ENCODE data around the gene WDFY1.
A peak's percentile ranks its signal among the peaks of the same experiment; 100 is the strongest.

The WDFY1 gene

DNA sequence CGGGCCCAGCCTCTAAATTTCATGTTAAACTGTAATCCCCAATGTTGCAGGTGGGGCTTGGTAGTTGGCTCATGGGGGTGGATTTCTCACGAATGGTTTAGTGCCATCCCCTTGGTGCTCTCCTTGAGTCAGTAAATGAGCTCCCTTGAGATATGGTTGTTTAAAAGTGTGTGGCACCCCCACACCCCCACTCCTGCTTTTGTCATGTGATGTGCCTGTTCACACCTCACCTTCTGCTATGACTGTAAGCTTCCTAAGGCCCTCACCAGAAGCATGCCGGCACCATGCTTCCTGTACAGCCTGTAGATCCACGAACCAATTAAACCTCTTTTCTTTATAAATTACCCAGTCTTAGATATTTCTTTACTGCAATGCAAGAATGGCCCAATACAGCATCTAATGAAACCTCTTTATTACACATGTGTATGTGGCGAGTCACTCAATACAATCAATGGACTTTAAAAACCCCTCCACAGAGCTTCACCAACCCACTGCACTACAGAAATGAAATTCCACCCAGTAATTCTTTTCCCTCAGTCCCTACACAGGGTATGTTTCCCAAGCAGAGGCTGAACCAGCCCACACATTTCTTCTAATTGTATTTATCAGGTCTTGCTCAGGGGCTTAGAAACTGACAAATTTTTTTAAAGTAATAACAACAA lies 47.3 kb downstream of the WDFY1 start:
- H3K36me3 ChIP-seq (ENCODE audit: insufficient read depth, low read length): peaks cover 14% of the 10 kb centered on the region
- no peak overlapping the region for H3K27ac ChIP-seq (ENCODE audit: low read depth, low read length)
- H3K27me3 ChIP-seq (ENCODE audit: insufficient read depth, low read length): no peaks in the 10 kb centered on the region
- no peaks in the 10 kb centered on the region for H3K79me2 ChIP-seq (ENCODE audit: control insufficient read depth, insufficient read depth, low read length, unreplicated experiment)
- H3K4me1 ChIP-seq (ENCODE audit: control insufficient read depth, insufficient read depth, low read length, unreplicated experiment): peaks cover 19% of the 10 kb centered on the region
- no peak overlapping the region for H2AFZ ChIP-seq (ENCODE audit: low read length, unreplicated experiment)
- H3K4me3 ChIP-seq (ENCODE audit: low read depth, low read length): no peak overlapping the region

DNA sequence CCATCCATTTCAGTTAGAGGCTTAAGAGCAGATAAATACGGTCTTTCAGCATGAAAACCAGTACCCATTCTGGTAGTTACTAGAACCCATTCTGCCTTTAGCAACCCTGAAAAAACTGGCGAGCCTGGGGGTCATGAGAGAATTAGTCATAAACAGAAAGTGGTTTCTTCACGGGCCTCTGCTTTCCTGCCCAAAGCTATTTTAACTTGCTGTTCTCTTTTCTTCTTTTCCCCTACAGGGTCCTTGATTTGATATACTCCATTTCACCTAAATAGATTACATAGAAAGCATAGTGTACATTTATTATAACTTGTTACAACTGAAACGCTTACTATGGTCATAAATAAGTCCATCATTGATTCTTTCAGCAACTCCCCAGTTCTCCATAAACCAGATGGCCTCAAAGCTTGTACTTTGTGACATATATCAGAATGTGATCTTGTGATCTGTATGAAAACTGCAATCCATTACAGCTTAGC lies 48.3 kb downstream of the WDFY1 start:
- Histone ChIP-seq H3K27ac (ENCODE audit: low read depth, low read length) (peak overlapping the region; percentile 43; the same call in 1 of the 2 replicates), H3K27me3 (ENCODE audit: insufficient read depth, low read length) (no peaks in the 10 kb centered on the region), H3K4me1 (ENCODE audit: control insufficient read depth, insufficient read depth, low read length, unreplicated experiment) (peaks cover 19% of the 10 kb centered on the region), H2AFZ (ENCODE audit: low read length, unreplicated experiment) (no peak overlapping the region), H3K36me3 (ENCODE audit: insufficient read depth, low read length) (peaks cover 14% of the 10 kb centered on the region), H3K79me2 (ENCODE audit: control insufficient read depth, insufficient read depth, low read length, unreplicated experiment) (no peaks in the 10 kb centered on the region), H3K4me3 (ENCODE audit: low read depth, low read length) (no peak overlapping the region)

DNA sequence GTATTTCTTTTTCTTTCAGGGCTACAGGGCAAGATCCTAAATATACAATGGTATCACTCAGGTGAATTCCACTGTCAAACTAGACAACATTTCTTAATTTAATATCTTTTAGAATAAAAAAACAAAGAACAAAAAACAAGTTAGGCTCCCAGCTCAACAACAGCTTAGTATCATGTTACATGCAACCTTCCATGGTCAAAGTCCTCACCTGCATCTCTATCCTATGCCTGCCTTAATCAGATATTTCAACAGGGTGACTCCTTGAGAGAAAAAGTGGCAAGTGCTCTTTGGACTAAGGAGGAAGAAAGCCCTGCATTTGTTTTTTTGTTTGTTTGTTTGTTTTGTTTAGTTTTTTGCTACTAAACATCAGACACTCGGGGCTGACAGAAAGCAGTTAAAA lies 50.2 kb downstream of the WDFY1 start:
- Histone ChIP-seq H3K4me1 (ENCODE audit: control insufficient read depth, insufficient read depth, low read length, unreplicated experiment) (peaks cover 19% of the 10 kb centered on the region), H3K36me3 (ENCODE audit: insufficient read depth, low read length) (peaks cover 23% of the 10 kb centered on the region), H2AFZ (ENCODE audit: low read length, unreplicated experiment) (no peak overlapping the region), H3K27ac (ENCODE audit: low read depth, low read length) (no peak overlapping the region), H3K79me2 (ENCODE audit: control insufficient read depth, insufficient read depth, low read length, unreplicated experiment) (no peaks in the 10 kb centered on the region), H3K4me3 (ENCODE audit: low read depth, low read length) (no peak overlapping the region), H3K27me3 (ENCODE audit: insufficient read depth, low read length) (no peaks in the 10 kb centered on the region)

DNA sequence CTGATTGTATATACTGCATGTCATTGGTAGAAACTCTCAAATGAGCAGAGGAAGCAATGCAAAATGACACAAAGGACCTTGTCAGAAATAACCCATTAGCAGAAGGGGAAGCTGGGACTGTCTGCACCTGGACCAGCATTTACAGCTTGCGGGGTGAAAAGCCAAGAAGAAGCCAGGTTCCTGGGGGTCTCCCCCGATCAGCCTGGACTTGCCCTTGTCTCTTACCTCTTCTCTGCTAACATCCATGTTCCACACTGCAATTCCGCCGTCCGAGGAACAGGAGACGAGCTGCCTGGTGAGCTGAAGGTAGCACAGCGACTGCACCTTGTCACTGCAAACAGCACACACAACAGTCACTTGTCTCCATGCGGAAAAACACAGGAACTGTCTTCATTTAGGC lies 51.1 kb downstream of the WDFY1 start:
- H3K36me3 ChIP-seq (ENCODE audit: insufficient read depth, low read length): peaks cover 31% of the 10 kb centered on the region
- no peaks in the 10 kb centered on the region for H3K27me3 ChIP-seq (ENCODE audit: insufficient read depth, low read length)
- H2AFZ ChIP-seq (ENCODE audit: low read length, unreplicated experiment): no peak overlapping the region
- H3K79me2 ChIP-seq (ENCODE audit: control insufficient read depth, insufficient read depth, low read length, unreplicated experiment): no peaks in the 10 kb centered on the region
- no peak overlapping the region for H3K27ac ChIP-seq (ENCODE audit: low read depth, low read length)
- peaks cover 19% of the 10 kb centered on the region for H3K4me1 ChIP-seq (ENCODE audit: control insufficient read depth, insufficient read depth, low read length, unreplicated experiment)
- H3K4me3 ChIP-seq (ENCODE audit: low read depth, low read length): no peak overlapping the region

DNA sequence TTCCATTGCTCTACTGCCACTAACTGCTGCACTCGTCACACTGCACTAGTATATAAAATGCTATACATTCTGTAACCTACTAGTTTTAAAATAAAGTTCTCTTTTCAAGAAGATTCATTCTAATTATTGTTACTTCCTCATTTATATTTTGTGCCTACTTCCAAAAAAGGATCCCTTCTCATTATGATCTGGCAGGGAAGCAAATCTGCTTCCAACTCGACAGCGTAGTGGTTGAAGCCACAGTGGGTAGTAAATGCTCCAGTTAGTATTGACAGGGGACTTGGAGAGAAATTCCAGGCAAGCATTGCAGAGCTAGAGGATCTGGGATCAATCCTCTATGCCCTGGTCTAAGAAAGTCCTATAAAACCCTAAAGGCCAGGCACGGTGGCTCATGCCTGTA lies 54.4 kb downstream of the WDFY1 start:
- Histone ChIP-seq H3K27me3 (ENCODE audit: insufficient read depth, low read length) (no peaks in the 10 kb centered on the region), H3K27ac (ENCODE audit: low read depth, low read length) (no peak overlapping the region), H3K4me3 (ENCODE audit: low read depth, low read length) (no peak overlapping the region), H3K36me3 (ENCODE audit: insufficient read depth, low read length) (peaks cover 22% of the 10 kb centered on the region), H2AFZ (ENCODE audit: low read length, unreplicated experiment) (no peak overlapping the region), H3K4me1 (ENCODE audit: control insufficient read depth, insufficient read depth, low read length, unreplicated experiment) (peaks cover 3% of the 10 kb centered on the region), H3K79me2 (ENCODE audit: control insufficient read depth, insufficient read depth, low read length, unreplicated experiment) (no peaks in the 10 kb centered on the region)

DNA sequence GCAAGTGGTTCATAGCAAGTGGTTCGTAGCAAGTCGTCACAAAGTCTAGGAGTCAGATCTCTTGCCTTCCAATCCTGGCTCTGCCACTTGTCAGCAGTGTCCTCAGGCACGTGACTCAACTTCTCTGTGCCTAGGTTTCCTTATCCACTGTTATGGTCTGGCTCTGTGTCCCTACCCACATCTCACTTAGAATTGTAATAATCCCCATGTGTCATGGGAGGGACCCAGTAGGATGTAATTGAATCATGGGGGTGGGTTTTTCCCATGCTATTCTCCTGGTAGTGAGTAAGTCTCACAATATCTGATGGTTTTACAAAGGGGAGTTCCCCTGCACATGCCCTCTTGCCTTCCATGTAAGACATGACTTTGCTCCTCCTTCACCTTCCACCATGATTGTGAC lies 55.9 kb downstream of the WDFY1 start:
- H3K36me3 ChIP-seq (ENCODE audit: insufficient read depth, low read length): peaks cover 22% of the 10 kb centered on the region
- H3K27ac ChIP-seq (ENCODE audit: low read depth, low read length): no peak overlapping the region
- H3K4me3 ChIP-seq (ENCODE audit: low read depth, low read length): no peak overlapping the region
- no peaks in the 10 kb centered on the region for H3K27me3 ChIP-seq (ENCODE audit: insufficient read depth, low read length)
- no peaks in the 10 kb centered on the region for H3K79me2 ChIP-seq (ENCODE audit: control insufficient read depth, insufficient read depth, low read length, unreplicated experiment)
- H3K4me1 ChIP-seq (ENCODE audit: control insufficient read depth, insufficient read depth, low read length, unreplicated experiment): peaks cover 5% of the 10 kb centered on the region
- no peak overlapping the region for H2AFZ ChIP-seq (ENCODE audit: low read length, unreplicated experiment)

DNA sequence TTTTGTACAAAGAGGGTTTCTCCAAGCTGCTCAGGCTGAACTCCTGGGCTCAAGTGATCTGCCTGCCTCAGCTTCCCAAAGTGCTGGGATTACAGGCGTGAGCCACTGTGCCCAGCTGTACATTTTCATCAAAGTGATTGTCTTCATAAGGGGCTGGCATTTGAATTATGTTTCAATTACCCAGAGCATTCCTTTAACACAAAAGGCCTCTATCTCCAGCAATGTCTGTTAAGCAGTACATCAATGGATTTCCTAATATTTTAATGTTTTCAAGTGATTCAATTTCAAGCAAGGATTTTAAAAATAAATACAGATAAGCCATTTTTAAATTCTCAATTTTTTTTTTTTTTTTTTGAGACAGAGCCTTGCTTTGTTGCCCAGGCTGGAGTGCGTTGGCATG lies 56.9 kb downstream of the WDFY1 start:
- Histone ChIP-seq H3K4me1 (ENCODE audit: control insufficient read depth, insufficient read depth, low read length, unreplicated experiment) (peaks cover 5% of the 10 kb centered on the region), H3K27ac (ENCODE audit: low read depth, low read length) (no peak overlapping the region), H2AFZ (ENCODE audit: low read length, unreplicated experiment) (no peak overlapping the region), H3K27me3 (ENCODE audit: insufficient read depth, low read length) (no peaks in the 10 kb centered on the region), H3K79me2 (ENCODE audit: control insufficient read depth, insufficient read depth, low read length, unreplicated experiment) (no peaks in the 10 kb centered on the region), H3K36me3 (ENCODE audit: insufficient read depth, low read length) (peaks cover 22% of the 10 kb centered on the region), H3K4me3 (ENCODE audit: low read depth, low read length) (no peak overlapping the region)

GRCh38 chr2:223887127-223887526 lies 58.0 kb downstream of the WDFY1 start:
- Histone ChIP-seq H3K36me3 (ENCODE audit: insufficient read depth, low read length) (peaks cover 22% of the 10 kb centered on the region), H3K4me1 (ENCODE audit: control insufficient read depth, insufficient read depth, low read length, unreplicated experiment) (peaks cover 5% of the 10 kb centered on the region), H3K27ac (ENCODE audit: low read depth, low read length) (no peak overlapping the region), H3K27me3 (ENCODE audit: insufficient read depth, low read length) (no peaks in the 10 kb centered on the region), H3K4me3 (ENCODE audit: low read depth, low read length) (no peak overlapping the region), H3K79me2 (ENCODE audit: control insufficient read depth, insufficient read depth, low read length, unreplicated experiment) (no peaks in the 10 kb centered on the region), H2AFZ (ENCODE audit: low read length, unreplicated experiment) (no peak overlapping the region)

GRCh38 chr2:223886726-223887125 lies 58.4 kb downstream of the WDFY1 start:
- peaks cover 5% of the 10 kb centered on the region for H3K4me1 ChIP-seq (ENCODE audit: control insufficient read depth, insufficient read depth, low read length, unreplicated experiment)
- H3K79me2 ChIP-seq (ENCODE audit: control insufficient read depth, insufficient read depth, low read length, unreplicated experiment): no peaks in the 10 kb centered on the region
- H3K4me3 ChIP-seq (ENCODE audit: low read depth, low read length): no peak overlapping the region
- H3K27ac ChIP-seq (ENCODE audit: low read depth, low read length): no peak overlapping the region
- H3K36me3 ChIP-seq (ENCODE audit: insufficient read depth, low read length): peaks cover 22% of the 10 kb centered on the region
- H2AFZ ChIP-seq (ENCODE audit: low read length, unreplicated experiment): no peak overlapping the region
- no peaks in the 10 kb centered on the region for H3K27me3 ChIP-seq (ENCODE audit: insufficient read depth, low read length)

DNA sequence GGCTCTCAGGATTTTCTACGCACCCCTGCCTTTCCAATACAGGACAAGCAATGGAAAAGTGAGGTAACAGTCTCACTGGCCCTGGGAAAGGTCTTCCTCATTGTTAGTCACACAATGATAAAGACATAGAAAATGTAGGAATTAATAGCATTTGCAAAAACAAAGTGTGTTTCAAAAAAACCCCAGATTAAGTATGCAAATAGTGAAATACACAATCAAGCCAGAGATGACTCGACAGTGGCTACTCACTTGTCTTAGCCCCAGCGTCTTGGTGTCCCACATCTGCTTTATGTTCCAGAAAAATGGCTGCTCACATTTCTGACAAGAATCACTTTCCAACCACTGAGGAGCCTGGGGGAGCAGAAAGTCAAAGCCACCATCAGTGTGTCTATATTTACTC lies 60.7 kb downstream of the WDFY1 start:
- H2AFZ ChIP-seq (ENCODE audit: low read length, unreplicated experiment): no peak overlapping the region
- no peaks in the 10 kb centered on the region for H3K27me3 ChIP-seq (ENCODE audit: insufficient read depth, low read length)
- H3K27ac ChIP-seq (ENCODE audit: low read depth, low read length): peak overlapping the region; percentile 48
- H3K79me2 ChIP-seq (ENCODE audit: control insufficient read depth, insufficient read depth, low read length, unreplicated experiment): no peaks in the 10 kb centered on the region
- H3K4me3 ChIP-seq (ENCODE audit: low read depth, low read length): no peak overlapping the region
- peaks cover 5% of the 10 kb centered on the region for H3K4me1 ChIP-seq (ENCODE audit: control insufficient read depth, insufficient read depth, low read length, unreplicated experiment)
- H3K36me3 ChIP-seq (ENCODE audit: insufficient read depth, low read length): peaks cover 5% of the 10 kb centered on the region; the same call in 1 of the 2 replicates

GRCh38 chr2:223882715-223883114 lies 62.4 kb downstream of the WDFY1 start:
- no peak overlapping the region for H3K27ac ChIP-seq (ENCODE audit: low read depth, low read length)
- H3K27me3 ChIP-seq (ENCODE audit: insufficient read depth, low read length): no peaks in the 10 kb centered on the region
- no peak overlapping the region for H2AFZ ChIP-seq (ENCODE audit: low read length, unreplicated experiment)
- H3K4me1 ChIP-seq (ENCODE audit: control insufficient read depth, insufficient read depth, low read length, unreplicated experiment): peaks cover 5% of the 10 kb centered on the region
- H3K4me3 ChIP-seq (ENCODE audit: low read depth, low read length): no peak overlapping the region
- peaks cover 3% of the 10 kb centered on the region for H3K36me3 ChIP-seq (ENCODE audit: insufficient read depth, low read length)
- no peaks in the 10 kb centered on the region for H3K79me2 ChIP-seq (ENCODE audit: control insufficient read depth, insufficient read depth, low read length, unreplicated experiment)

Measured in ACC112 (cell line).